ENCODE data around the gene TIAM1.

- TF ChIP-seq CTCF (conservative IDR thresholded peaks at IDR 0.05): no peak
- no peak for TF ChIP-seq EZH2 (IDR thresholded peaks at IDR 0.05; ENCODE audit: low read depth)
Measured at GRCh38 chr21:31374395-31374794, 30.3 kb upstream of the TIAM1 start.

Measured in PC-9 (cell line).